HEK293T (cell line): ENCODE measurements around the gene INSL4.

Experiments used
- CTCF ChIA-PET: fragments of 350-600 bp; formaldehyde crosslinking; extraction: SDS; loops from one replicate; lab custom pipeline; 2021; ENCODE audit warnings: antibody characterized with exemption, inconsistent platforms; lab: Yijun Ruan, JAX
- POLR2A ChIA-PET: fragments of 350-600 bp; formaldehyde crosslinking; extraction: SDS; loops from one replicate; lab custom pipeline; 2020; ENCODE audit warnings: antibody characterized with exemption, inconsistent platforms; lab: Yijun Ruan, JAX
- DNase-seq: peaks from one replicate; pipeline ENCODE4 v3.0.0; 2012; ENCODE audit warnings: mixed read lengths; ENCODE audit errors: extremely low spot score
- ARNT ChIP-seq: fragments of 450-650 bp; IDR thresholded peaks from 2 replicates; pipeline ENCODE4 v1.6.1; 2017; ENCODE audit warnings: mild to moderate bottlenecking
- BHLHE40 ChIP-seq: fragments of 450-650 bp; IDR thresholded peaks from 2 replicates; pipeline ENCODE4 v1.6.1; 2016; ENCODE audit warnings: mild to moderate bottlenecking, moderate library complexity, borderline replicate concordance
- CTBP1 ChIP-seq: fragments of 450-650 bp; IDR thresholded peaks from 2 replicates; pipeline ENCODE4 v1.6.1; 2016; ENCODE audit warnings: borderline replicate concordance
- ELF4 ChIP-seq: fragments of 450-650 bp; IDR thresholded peaks from 2 replicates; pipeline ENCODE4 v1.6.1; 2017; ENCODE audit warnings: antibody characterized with exemption
- FOXA1 ChIP-seq: fragments of 450-650 bp; IDR thresholded peaks from 2 replicates; pipeline ENCODE4 v1.6.1; 2016; ENCODE audit warnings: mild to moderate bottlenecking
- FOXK2 ChIP-seq: fragments of 450-650 bp; IDR thresholded peaks from 2 replicates; pipeline ENCODE4 v1.6.1; 2016; ENCODE audit warnings: mild to moderate bottlenecking
- FOXM1 ChIP-seq: fragments of 450-650 bp; IDR thresholded peaks from 2 replicates; pipeline ENCODE4 v1.6.1; 2017; ENCODE audit warnings: mild to moderate bottlenecking, borderline replicate concordance
- HDGF ChIP-seq: fragments of 450-650 bp; IDR thresholded peaks from 2 replicates; pipeline ENCODE4 v1.6.1; 2017; ENCODE audit warnings: antibody characterized with exemption, borderline replicate concordance
- L3MBTL2 ChIP-seq: fragments of 450-650 bp; conservative IDR thresholded peaks from 2 replicates; pipeline ENCODE4 v1.6.1; 2016; ENCODE audit warnings: mild to moderate bottlenecking
- LEF1 ChIP-seq: fragments of 450-650 bp; IDR thresholded peaks from 2 replicates; pipeline ENCODE4 v1.6.1; 2017; ENCODE audit warnings: mild to moderate bottlenecking, borderline replicate concordance
- NFRKB ChIP-seq: fragments of 450-650 bp; IDR thresholded peaks from 2 replicates; pipeline ENCODE4 v1.6.1; 2016; ENCODE audit warnings: mild to moderate bottlenecking, moderate library complexity
- PKNOX1 ChIP-seq: fragments of 450-650 bp; IDR thresholded peaks from 2 replicates; pipeline ENCODE4 v1.6.1; 2016
- SP1 ChIP-seq: fragments of 450-650 bp; IDR thresholded peaks from 2 replicates; pipeline ENCODE4 v1.6.1; 2017
- SUZ12 ChIP-seq: fragments of 450-650 bp; IDR thresholded peaks from 2 replicates; pipeline ENCODE4 v1.6.1; 2016; ENCODE audit warnings: mild to moderate bottlenecking
- TARDBP ChIP-seq: fragments of 450-650 bp; IDR thresholded peaks from 2 replicates; pipeline ENCODE4 v1.6.1; 2016
- ZNF384 ChIP-seq: fragments of 450-650 bp; IDR thresholded peaks from 2 replicates; pipeline ENCODE4 v1.6.1; 2016

INSL4 gene

GRCh38 chr9:5265939-5266338 is 34.7 kb downstream of the INSL4 start:
- ChIA-PET POLR2A (no interaction called here), CTCF (no interaction called here)
- DNase-seq = no peak
- TF ChIP-seq SUZ12 (no peak), FOXK2 (no peak), FOXA1 (no peak), NFRKB (no peak), ELF4 (no peak), HDGF (no peak), ZNF384 (no peak), TARDBP (no peak), LEF1 (no peak), L3MBTL2 (no peak)

- ChIA-PET POLR2A (no interaction called here), CTCF (no interaction called here)
- DNase-seq = no peak
- TF ChIP-seq PKNOX1 (no peak), TARDBP (no peak), FOXK2 (no peak), NFRKB (no peak), CTBP1 (no peak), SP1 (no peak), FOXA1 (no peak)
Measured at GRCh38 chr9:5269249-5269715, 38.1 kb downstream of the INSL4 start.

- POLR2A ChIA-PET = no interaction called here
- no peak for DNase-seq
- TF ChIP-seq ELF4 = no peak
- no peak for TF ChIP-seq FOXM1
- no peak for TF ChIP-seq PKNOX1
- no peak for TF ChIP-seq CTBP1
- TF ChIP-seq SP1 = no peak
- TF ChIP-seq ARNT = no peak
- no peak for TF ChIP-seq FOXA1
- TF ChIP-seq FOXK2 = no peak
- no peak for TF ChIP-seq ZNF384
- CTCF ChIA-PET = no interaction called here
Measured at GRCh38 chr9:5274770-5275169, 43.6 kb downstream of the INSL4 start.

- CTCF ChIA-PET = no interaction called here
- TF ChIP-seq PKNOX1 = no peak
- no peak for TF ChIP-seq ARNT
- no peak for TF ChIP-seq ELF4
- no peak for TF ChIP-seq SUZ12
- no peak for TF ChIP-seq NFRKB
- TF ChIP-seq LEF1 = no peak
- TF ChIP-seq ZNF384 = no peak
- no peak for TF ChIP-seq FOXK2
- TF ChIP-seq BHLHE40 = no peak
- TF ChIP-seq HDGF = no peak
- TF ChIP-seq L3MBTL2 = no peak
- no peak for TF ChIP-seq FOXM1
- no peak for TF ChIP-seq FOXA1
- no peak for TF ChIP-seq TARDBP
- TF ChIP-seq CTBP1 = no peak
- TF ChIP-seq SP1 = no peak
- POLR2A ChIA-PET = no interaction called here
- no peak for DNase-seq
Measured at GRCh38 chr9:5278486-5278885, 47.3 kb downstream of the INSL4 start.
